OCI-LY7 (cell line): ENCODE measurements around the gene NLRP3.

Source experiments
- EZH2phosphoT487 ChIP-seq: fragments of 200-600 bp; sonication (generic); IDR thresholded peaks from 2 replicates; pipeline ENCODE4 v1.6.1; 2018; ENCODE audit warnings: low read depth, borderline replicate concordance, mild to moderate bottlenecking, mixed run types, antibody characterized with exemption, low read length, moderate library complexity, mixed read lengths
- TF ChIP-seq, protein P1 (sequence below): fragments of 200-600 bp; sonication (generic); conservative IDR thresholded peaks from 2 replicates; pipeline ENCODE4 v1.5.1; 2014; ENCODE audit warnings: mild to moderate bottlenecking, antibody characterized with exemption, low read length, moderate library complexity, mixed read lengths

- TF ChIP-seq, protein P1, sequence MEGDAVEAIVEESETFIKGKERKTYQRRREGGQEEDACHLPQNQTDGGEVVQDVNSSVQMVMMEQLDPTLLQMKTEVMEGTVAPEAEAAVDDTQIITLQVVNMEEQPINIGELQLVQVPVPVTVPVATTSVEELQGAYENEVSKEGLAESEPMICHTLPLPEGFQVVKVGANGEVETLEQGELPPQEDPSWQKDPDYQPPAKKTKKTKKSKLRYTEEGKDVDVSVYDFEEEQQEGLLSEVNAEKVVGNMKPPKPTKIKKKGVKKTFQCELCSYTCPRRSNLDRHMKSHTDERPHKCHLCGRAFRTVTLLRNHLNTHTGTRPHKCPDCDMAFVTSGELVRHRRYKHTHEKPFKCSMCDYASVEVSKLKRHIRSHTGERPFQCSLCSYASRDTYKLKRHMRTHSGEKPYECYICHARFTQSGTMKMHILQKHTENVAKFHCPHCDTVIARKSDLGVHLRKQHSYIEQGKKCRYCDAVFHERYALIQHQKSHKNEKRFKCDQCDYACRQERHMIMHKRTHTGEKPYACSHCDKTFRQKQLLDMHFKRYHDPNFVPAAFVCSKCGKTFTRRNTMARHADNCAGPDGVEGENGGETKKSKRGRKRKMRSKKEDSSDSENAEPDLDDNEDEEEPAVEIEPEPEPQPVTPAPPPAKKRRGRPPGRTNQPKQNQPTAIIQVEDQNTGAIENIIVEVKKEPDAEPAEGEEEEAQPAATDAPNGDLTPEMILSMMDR, result no peak
- no peak for TF ChIP-seq EZH2phosphoT487
These were observed 44.9 kb upstream of the NLRP3 start for GRCh38 chr1:247370786-247371732.
